Measurements from ENCODE around the gene ACVRL1. TPM values are rescaled to one million over a fixed set of nuclear protein-coding genes. Genes with fewer than 3 reads are reported as not detected.

Gene ACVRL1
- total RNA-seq, 2 donors from 2014 or later = 121 to 162 TPM

DNA sequence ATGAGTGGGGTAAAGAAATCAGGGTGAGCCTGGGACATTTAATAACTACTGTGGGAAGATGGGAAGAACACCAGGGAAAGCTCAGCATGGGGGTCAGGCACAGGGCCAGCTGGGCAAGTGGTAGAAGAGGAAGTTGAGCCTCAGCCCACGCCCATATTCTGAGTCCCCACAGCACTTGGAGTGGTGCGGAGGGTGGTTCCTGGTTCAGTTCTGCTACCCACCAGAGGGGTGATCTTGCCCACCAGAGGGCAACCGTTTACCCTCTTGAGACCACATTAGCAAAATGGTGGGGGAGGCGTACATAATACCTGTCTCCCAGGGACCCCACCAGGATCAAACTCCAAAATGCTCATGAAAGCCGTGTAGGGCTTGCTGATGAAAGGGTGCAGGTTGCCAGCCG lies 36.2 kb upstream of the ACVRL1 start:
- no peaks in the 10 kb centered on the region for H3K36me3 ChIP-seq
- no peak overlapping the region for H3K4me3 ChIP-seq
- TF ChIP-seq, protein P1, sequence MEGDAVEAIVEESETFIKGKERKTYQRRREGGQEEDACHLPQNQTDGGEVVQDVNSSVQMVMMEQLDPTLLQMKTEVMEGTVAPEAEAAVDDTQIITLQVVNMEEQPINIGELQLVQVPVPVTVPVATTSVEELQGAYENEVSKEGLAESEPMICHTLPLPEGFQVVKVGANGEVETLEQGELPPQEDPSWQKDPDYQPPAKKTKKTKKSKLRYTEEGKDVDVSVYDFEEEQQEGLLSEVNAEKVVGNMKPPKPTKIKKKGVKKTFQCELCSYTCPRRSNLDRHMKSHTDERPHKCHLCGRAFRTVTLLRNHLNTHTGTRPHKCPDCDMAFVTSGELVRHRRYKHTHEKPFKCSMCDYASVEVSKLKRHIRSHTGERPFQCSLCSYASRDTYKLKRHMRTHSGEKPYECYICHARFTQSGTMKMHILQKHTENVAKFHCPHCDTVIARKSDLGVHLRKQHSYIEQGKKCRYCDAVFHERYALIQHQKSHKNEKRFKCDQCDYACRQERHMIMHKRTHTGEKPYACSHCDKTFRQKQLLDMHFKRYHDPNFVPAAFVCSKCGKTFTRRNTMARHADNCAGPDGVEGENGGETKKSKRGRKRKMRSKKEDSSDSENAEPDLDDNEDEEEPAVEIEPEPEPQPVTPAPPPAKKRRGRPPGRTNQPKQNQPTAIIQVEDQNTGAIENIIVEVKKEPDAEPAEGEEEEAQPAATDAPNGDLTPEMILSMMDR (IDR thresholded peaks at IDR 0.05) = no peak
- H3K9me3 ChIP-seq = no peaks in the 10 kb centered on the region
- no peak overlapping the region for H3K27ac ChIP-seq
- peaks cover 12% of the 10 kb centered on the region for H3K27me3 ChIP-seq
- no peak for DNase-seq
- H3K9ac ChIP-seq (ENCODE audit: low read depth in 2 of 2, low read length in 2 of 2) = no peak overlapping the region
- intact Hi-C loops (cut with DNase I) = loop anchor here (5.0 kb wide), 2 partner anchors 44 to 449 kb away; partner anchors contain the start of gene SLC4A8
- H3K4me1 ChIP-seq = no peaks in the 10 kb centered on the region

DNA sequence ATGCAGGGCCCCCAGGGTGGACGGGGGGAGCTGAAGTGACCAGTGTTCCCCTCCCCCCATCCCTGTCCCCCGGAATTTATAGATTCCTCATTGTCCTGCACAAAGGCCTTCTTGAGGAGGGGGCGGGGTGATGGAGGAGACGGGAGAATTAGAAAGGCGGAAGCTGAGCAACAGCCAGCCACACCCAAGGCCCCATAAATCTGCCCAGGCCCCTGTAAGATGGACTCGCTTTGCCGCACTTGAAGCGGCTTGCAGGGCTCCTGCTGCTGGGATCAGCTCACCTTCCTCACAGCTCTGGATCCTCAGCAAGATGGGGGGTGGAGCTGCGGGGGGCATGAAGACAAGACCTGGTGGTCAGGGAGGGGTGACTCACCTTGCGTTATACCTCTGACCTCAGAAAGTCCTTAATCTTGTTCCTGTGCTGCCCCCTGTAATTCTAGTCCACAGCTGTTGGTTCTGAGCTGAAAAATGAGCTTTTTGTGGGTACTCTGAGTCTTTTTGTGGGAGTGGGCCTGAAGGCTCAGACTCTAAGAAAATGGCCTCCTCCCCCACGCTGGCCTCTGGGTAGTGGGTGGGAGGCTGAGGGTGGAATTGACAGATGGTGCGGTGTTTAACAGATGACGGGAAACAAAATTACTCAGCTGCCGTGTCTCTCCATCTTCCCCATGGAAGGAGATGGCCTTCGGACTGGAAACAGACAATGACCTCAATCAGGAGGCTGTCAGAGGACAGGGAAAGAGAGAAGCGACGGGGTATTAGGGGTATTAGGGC lies 35.2 kb upstream of the ACVRL1 start:
- TF ChIP-seq, protein P1 (IDR thresholded peaks at IDR 0.05) = no peak
- Histone ChIP-seq H3K4me1 (no peaks in the 10 kb centered on the region), H3K36me3 (no peaks in the 10 kb centered on the region), H3K9me3 (no peaks in the 10 kb centered on the region), H3K9ac (ENCODE audit: low read depth in 2 of 2, low read length in 2 of 2) (no peak overlapping the region), H3K27ac (no peak overlapping the region), H3K27me3 (peaks cover 12% of the 10 kb centered on the region), H3K4me3 (no peak overlapping the region)
- DNase-seq = no peak
- intact Hi-C loops (cut with DNase I) = loop anchor here (5.0 kb wide), 2 partner anchors 45 to 450 kb away; partner anchors contain the start of gene SLC4A8

DNA sequence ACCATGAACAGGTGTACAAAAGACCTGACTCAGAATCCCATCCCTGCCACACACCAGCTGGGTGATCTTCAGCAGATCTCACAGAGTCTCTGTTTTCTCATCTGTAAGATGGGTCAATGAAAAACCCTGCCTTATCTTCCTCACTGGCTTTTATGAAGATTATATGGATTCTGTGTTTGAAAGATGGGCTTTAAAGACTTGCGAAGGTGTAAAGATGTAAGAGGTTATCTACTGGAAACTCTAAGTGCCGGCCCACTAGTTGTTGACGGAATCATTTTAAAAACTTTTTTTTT lies 34.7 kb upstream of the ACVRL1 start:
- intact Hi-C loops (cut with DNase I) = loop anchor here (5.0 kb wide), 2 partner anchors 45 to 450 kb away; partner anchors contain the start of gene SLC4A8
- Histone ChIP-seq H3K36me3 (no peaks in the 10 kb centered on the region), H3K4me1 (no peaks in the 10 kb centered on the region), H3K27ac (no peak overlapping the region), H3K9me3 (no peaks in the 10 kb centered on the region), H3K4me3 (no peak overlapping the region), H3K27me3 (peaks cover 12% of the 10 kb centered on the region), H3K9ac (ENCODE audit: low read depth in 2 of 2, low read length in 2 of 2) (no peak overlapping the region)
- TF ChIP-seq, protein P1 (IDR thresholded peaks at IDR 0.05) = no peak
- DNase-seq = no peak

DNA sequence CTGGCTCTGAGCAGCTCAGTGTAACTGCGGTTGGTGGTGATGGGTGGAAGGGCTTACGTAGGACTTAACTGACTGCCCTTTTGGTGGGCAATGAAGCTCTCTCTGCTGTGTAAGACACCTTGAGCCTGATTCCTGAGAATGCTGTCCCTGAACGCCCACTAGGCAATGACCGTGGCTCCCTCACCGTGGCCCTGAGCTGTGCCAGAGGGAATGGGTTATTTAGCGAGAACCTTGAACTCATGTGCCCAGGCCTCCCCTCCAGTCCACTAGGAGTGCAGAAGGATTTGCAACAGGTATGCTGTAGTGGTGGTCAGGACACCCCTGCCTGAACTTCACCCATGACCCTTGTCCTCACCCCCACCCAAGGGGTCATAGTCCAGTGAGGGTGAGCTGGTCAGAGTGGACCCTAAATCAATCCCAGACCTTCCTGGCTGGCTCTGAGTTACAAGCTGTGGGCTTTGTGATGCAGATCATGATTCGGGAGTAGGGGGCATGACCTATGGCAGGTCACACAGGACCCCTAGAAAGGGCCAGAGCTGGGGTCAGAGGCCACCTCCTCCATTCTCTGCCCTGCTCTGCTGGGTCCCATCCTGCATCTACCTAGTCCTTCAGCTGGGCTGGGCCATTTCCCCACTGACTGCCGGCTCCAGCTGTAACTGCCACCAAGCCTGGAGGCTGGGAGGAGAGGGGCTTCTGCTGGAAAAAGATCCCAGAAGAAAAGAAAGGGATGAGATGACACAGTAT lies 33.9 kb upstream of the ACVRL1 start:
- Histone ChIP-seq H3K27ac (no peak overlapping the region), H3K27me3 (peaks cover 12% of the 10 kb centered on the region), H3K36me3 (no peaks in the 10 kb centered on the region), H3K4me1 (no peaks in the 10 kb centered on the region), H3K4me3 (no peak overlapping the region), H3K9ac (ENCODE audit: low read depth in 2 of 2, low read length in 2 of 2) (no peak overlapping the region), H3K9me3 (no peaks in the 10 kb centered on the region)
- TF ChIP-seq, protein P1 (IDR thresholded peaks at IDR 0.05) = no peak
- no peak for DNase-seq
- intact Hi-C loops (cut with DNase I) = loop anchor here (5.0 kb wide), 2 partner anchors 46 to 451 kb away; partner anchors contain the start of gene SLC4A8

DNA sequence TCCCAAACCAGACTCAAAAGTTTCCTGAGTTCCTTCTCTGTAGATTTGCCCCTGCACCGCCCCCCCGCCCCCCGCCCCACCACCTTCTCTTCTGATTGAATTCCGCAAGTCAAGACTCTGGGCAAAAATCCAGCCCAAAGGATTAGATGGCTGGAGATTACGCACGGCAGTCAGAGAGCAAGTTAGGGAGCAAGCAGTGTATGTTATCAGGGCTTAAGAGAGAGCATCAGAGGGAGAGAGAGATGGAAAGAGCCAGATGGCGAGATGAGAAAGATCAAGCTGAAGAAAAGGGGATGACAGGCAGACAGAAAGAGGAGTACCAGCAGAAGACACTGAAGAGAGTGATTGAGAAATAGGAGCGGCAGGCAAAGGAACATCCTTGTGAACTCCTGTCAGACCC lies 33.3 kb upstream of the ACVRL1 start:
- Histone ChIP-seq H3K9me3 (no peaks in the 10 kb centered on the region), H3K4me3 (no peak overlapping the region), H3K27ac (no peak overlapping the region), H3K4me1 (no peaks in the 10 kb centered on the region), H3K9ac (ENCODE audit: low read depth in 2 of 2, low read length in 2 of 2) (no peak overlapping the region), H3K36me3 (no peaks in the 10 kb centered on the region), H3K27me3 (peaks cover 9% of the 10 kb centered on the region)
- DNase-seq = no peak
- TF ChIP-seq, protein P1 (IDR thresholded peaks at IDR 0.05) = no peak
- intact Hi-C loops (cut with DNase I) = loop anchor here (5.0 kb wide), 2 partner anchors 47 to 452 kb away; partner anchors contain the start of gene SLC4A8
